GM12878 (cell line): ENCODE results near the gene BRD9. TPM values are rescaled to one million over a fixed set of nuclear protein-coding genes. Genes with fewer than 3 reads are reported as not detected.
"Not testable (repeated sequence)": the region's sequence is repeated elsewhere in the genome, so short reads cannot be mapped to it uniquely, and the experiment has no call there.

Experiments used
- ATAC-seq: fragments of 200-7000 bp; cut with Tn5 transposase; 3 replicates; pipeline ENCODE4 v1.9.1; 2020; ENCODE audit warnings: mild to moderate bottlenecking, moderate library complexity
- BruUV-seq: library from RNA; stranded (reverse); fragments of 400-500 nt; replicated peaks from 2 replicates; lab custom pipeline; 2021; lab: Mats Ljungman, UMichigan
- CTCF ChIA-PET: fragments of 300-600 bp; sonication (Branson Sonifier 250); formaldehyde crosslinking; extraction: SDS; loops from one replicate; lab custom pipeline; 2021; ENCODE audit warnings: inconsistent platforms; lab: Yijun Ruan, JAX
- POLR2A ChIA-PET: fragments of 350-600 bp; formaldehyde crosslinking; extraction: SDS; loops from one replicate; lab custom pipeline; 2021; ENCODE audit warnings: inconsistent platforms; lab: Charles Lee
- RAD21 ChIA-PET: fragments of 300-600 bp; sonication (Branson Sonifier 250); formaldehyde crosslinking; loops from one replicate; lab custom pipeline; 2023; ENCODE audit warnings: antibody characterized with exemption; ENCODE audit not compliant: unreplicated experiment; lab: Charles Lee
- SMC1A ChIA-PET: fragments of 300-600 bp; sonication (Branson Sonifier 250); formaldehyde crosslinking; loops from one replicate; lab custom pipeline; 2023; ENCODE audit not compliant: unreplicated experiment, uncharacterized antibody; lab: Charles Lee
- DNase-seq: peaks from one replicate; pipeline ENCODE4 v3.0.0-alpha.2; 2011; ENCODE audit warnings: low read depth, low spot score
- FAIRE-seq: peaks from 3 replicates; lab custom pipeline; 2011; peaks lifted over from hg19 to GRCh38; lab: Jason Lieb, UNC
- H2AFZ ChIP-seq: 2 replicates; pipeline ENCODE4 v1.6.0; 2011; ENCODE audit warnings: low read depth, low read length, control low read depth; ENCODE audit not compliant: control insufficient read depth
- H3K27ac ChIP-seq: 2 replicates; pipeline ENCODE4 v1.5.1; 2011; ENCODE audit warnings: control low read depth; ENCODE audit not compliant: control insufficient read depth, insufficient read depth
- H3K27me3 ChIP-seq, 2 experiments: replicated peaks in 1 of 2; 2 replicates each; pipeline versions ENCODE4 v1.6.0 to v1.6.1; 2011; ENCODE audit warnings: low read length in 1 of 2; ENCODE audit not compliant: control insufficient read depth in 2 of 2, insufficient read depth in 2 of 2
- H3K36me3 ChIP-seq, 2 experiments: 2 replicates each; pipeline ENCODE4 v1.5.1; 2011; ENCODE audit warnings: low read length in 1 of 2; ENCODE audit not compliant: control insufficient read depth in 2 of 2, insufficient read depth in 2 of 2
- H3K4me1 ChIP-seq: 2 replicates; pipeline ENCODE4 v1.6.1; 2011; ENCODE audit warnings: mild to moderate bottlenecking, low read length, moderate library complexity, mixed read lengths; ENCODE audit not compliant: control insufficient read depth, insufficient read depth
- H3K4me2 ChIP-seq: 2 replicates; pipeline ENCODE4 v1.6.0; 2011; ENCODE audit warnings: control low read depth; ENCODE audit not compliant: control insufficient read depth, insufficient read depth
- H3K4me3 ChIP-seq: fragments of 200-600 bp; sonication (generic); 2 replicates; pipeline ENCODE4 v1.5.1; 2016
- H3K79me2 ChIP-seq: 2 replicates; pipeline ENCODE4 v1.6.0; 2011; ENCODE audit warnings: low read length; ENCODE audit not compliant: control insufficient read depth, insufficient read depth
- H3K9ac ChIP-seq: 2 replicates; pipeline ENCODE4 v1.8.0; 2011; ENCODE audit warnings: low read length, control low read depth, mixed read lengths; ENCODE audit not compliant: control insufficient read depth, insufficient read depth
- H3K9me3 ChIP-seq: replicated peaks from 3 replicates; pipeline ENCODE4 v1.5.1; 2011; ENCODE audit warnings: mild to moderate bottlenecking, low read length; ENCODE audit not compliant: control insufficient read depth, insufficient read depth
- H4K20me1 ChIP-seq: 2 replicates; pipeline ENCODE4 v1.6.0; 2011; ENCODE audit not compliant: control insufficient read depth, insufficient read depth
- BACH1 ChIP-seq: fragments of 450-650 bp; IDR thresholded peaks from 2 replicates; pipeline ENCODE4 v1.6.1; 2017; ENCODE audit warnings: mild to moderate bottlenecking, borderline replicate concordance
- EED ChIP-seq: sonication (generic); IDR thresholded peaks from 2 replicates; pipeline ENCODE4 v1.6.1; 2016; ENCODE audit warnings: antibody characterized with exemption, low read depth
- IKZF2 ChIP-seq, 2 experiments: fragments of 450-650 bp; IDR thresholded peaks; 2 replicates each; pipeline ENCODE4 v1.6.1; 2017; ENCODE audit warnings: mild to moderate bottlenecking in 2 of 2, moderate library complexity in 2 of 2
- PBX3 ChIP-seq: IDR thresholded peaks from 2 replicates; pipeline ENCODE4 v1.6.1; 2011; ENCODE audit warnings: mild to moderate bottlenecking, low read depth, low read length, moderate library complexity; ENCODE audit not compliant: insufficient replicate concordance
- WGBS: methylation state at CpG from one replicate; pipeline ENCODE4 v1.1.6; 2016; ENCODE audit warnings: low lambda C conversion rate; ENCODE audit not compliant: insufficient replicate concordance, insufficient coverage; ENCODE audit errors: missing lambda C conversion rate; 5-methylcytosine and 5-hydroxymethylcytosine counted together
- in situ Hi-C: fragments of 300-500 bp; cut with MboI; formaldehyde crosslinking; loops from 9 replicates; pipeline ENCODE4 v1.14.3; 2018; ENCODE audit warnings: mixed read lengths
- intact Hi-C: fragments of 100-400 bp; cut with micrococcal nuclease; formaldehyde crosslinking; loops from one replicate; pipeline ENCODE4 v1.14.2; 2022; ENCODE audit not compliant: unreplicated experiment
- polyA plus RNA-seq, 11 experiments: library from polyadenylated mRNA; depleted of rRNA in 4 of 11; unstranded in 6 of 11; stranded (reverse) in 5 of 11; fragments of >200 nt; fragmentation: Nextera tagmentation in 4 of 11; fragmentation: Illumina TruSeq in 1 of 11; extraction: Ambion mirVana in 4 of 11; extraction: Trizol in 1 of 11; gene quantifications; 1 replicate in 1 of 11; 2 replicates in 10 of 11; pipeline versions ENCODE4 v1.2.1 to v1.2.3, GENCODE V29; 2011 to 2016; ENCODE audit warnings: inconsistent platforms in 2 of 11, missing spikeins in 2 of 11, low read depth in 1 of 11
- total RNA-seq, 4 experiments: library from RNA; depleted of rRNA in 3 of 4; stranded (reverse); fragments of >200 nt in 3 of 4; fragmentation: Illumina TruSeq in 1 of 4; extraction: Trizol in 1 of 4; gene quantifications; 2 replicates each; pipeline versions ENCODE4 v1.2.1 to v1.2.3, GENCODE V29; 2013 to 2021

The BRD9 gene
- total and polyA plus RNA-seq, 10 of the 15 experiments (the other 5 are each of a cell fraction or from before 2014, with no cell fraction given): 2.0 to 48.6 (median 32.4) TPM

GRCh38 chr5:849651-850301 lies 42.8 kb downstream of the BRD9 start (continued):
- no peak for TF ChIP-seq EED
- no peak for TF ChIP-seq IKZF2 (IDR thresholded peaks at IDR 0.05)
- TF ChIP-seq PBX3: no peak
- TF ChIP-seq, all 136 proteins: peak for 0

GRCh38 chr5:848671-849111 lies 43.9 kb downstream of the BRD9 start:
- ChIA-PET RAD21 (no interaction called here), SMC1A (no interaction called here)
- no peaks in the 10 kb centered on the region for H3K4me1 ChIP-seq
- H3K9me3 ChIP-seq: no peaks in the 10 kb centered on the region
- no peak overlapping the region for H3K4me3 ChIP-seq
- WGBS: 77% methylated on average over 9 of the region's 14 CpGs
- DNase-seq: no peak
- no peaks in the 10 kb centered on the region for H3K27me3 ChIP-seq
- H3K9ac ChIP-seq: no peak overlapping the region
- ATAC-seq: no peak
- no peak overlapping the region for H2AFZ ChIP-seq
- no peaks in the 10 kb centered on the region for H3K36me3 ChIP-seq
- TF ChIP-seq BACH1: no peak
- TF ChIP-seq, all 136 proteins: peak for 0
- Histone ChIP-seq H4K20me1 (no peaks in the 10 kb centered on the region), H3K27ac (no peak overlapping the region), H3K4me2 (no peak overlapping the region), H3K79me2 (no peaks in the 10 kb centered on the region)
- no TSS peak for BruUV-seq
- ChIA-PET CTCF (no interaction called here), POLR2A (no interaction called here)
- FAIRE-seq: no peak
- intact Hi-C loops: no loop called here
- in situ Hi-C loops: no loop called here

GRCh38 chr5:847736-848135 lies 44.9 kb downstream of the BRD9 start:
- POLR2A ChIA-PET, H3K4me2 ChIP-seq, FAIRE-seq, in situ Hi-C loops, intact Hi-C loops, BruUV-seq, H3K4me1 ChIP-seq, CTCF ChIA-PET, DNase-seq, H3K9ac ChIP-seq, H3K36me3 ChIP-seq, H3K9me3 ChIP-seq, H3K79me2 ChIP-seq, ATAC-seq, SMC1A ChIA-PET, RAD21 ChIA-PET, H2AFZ ChIP-seq, H3K4me3 ChIP-seq, H4K20me1 ChIP-seq, H3K27me3 ChIP-seq, H3K27ac ChIP-seq: not testable (repeated sequence)
- WGBS: 79% methylated on average over 4 of the region's 7 CpGs

- FAIRE-seq, RAD21 ChIA-PET, DNase-seq: not testable (repeated sequence)
Observed at GRCh38 chr5:847212-847611, 45.4 kb downstream of the BRD9 start.

More at GRCh38 chr5:847212-847611, 45.4 kb downstream of the BRD9 start:
- H3K4me1 ChIP-seq, H3K4me3 ChIP-seq, H3K4me2 ChIP-seq, in situ Hi-C loops, H4K20me1 ChIP-seq, H2AFZ ChIP-seq, H3K36me3 ChIP-seq, H3K27ac ChIP-seq, BruUV-seq, SMC1A ChIA-PET, H3K79me2 ChIP-seq, H3K27me3 ChIP-seq, POLR2A ChIA-PET, H3K9ac ChIP-seq, CTCF ChIA-PET, intact Hi-C loops, H3K9me3 ChIP-seq: not testable (repeated sequence)
- 87% methylated on average over 5 of the region's 18 CpGs for WGBS
- ATAC-seq: peak; percentile 10; the same call in 2 of the 3 replicates
